GM18951 (cell line): ENCODE measurements around the gene RUSC2.

Source experiments
- POLR2A ChIP-seq: IDR thresholded peaks from 4 replicates; pipeline ENCODE4 v1.6.1; 2011; ENCODE audit warnings: mild to moderate bottlenecking; ENCODE audit not compliant: insufficient read length, insufficient read depth; ENCODE audit errors: extremely low read depth
- in situ Hi-C: fragments of 300-500 bp; cut with MboI; formaldehyde crosslinking; loops from one replicate; pipeline ENCODE4 v1.12.0; 2022; ENCODE audit warnings: low sequenced_read_pairs, mixed read lengths, inconsistent platforms; ENCODE audit not compliant: unreplicated experiment

Gene RUSC2

GRCh38 chr9:35500130-35500748, 10.3 kb downstream of the RUSC2 start:
- TF ChIP-seq POLR2A = no peak
- in situ Hi-C loops = no loop called here

GRCh38 chr9:35501946-35502345, 12.0 kb downstream of the RUSC2 start:
- TF ChIP-seq POLR2A = no peak
- in situ Hi-C loops = no loop called here

DNA sequence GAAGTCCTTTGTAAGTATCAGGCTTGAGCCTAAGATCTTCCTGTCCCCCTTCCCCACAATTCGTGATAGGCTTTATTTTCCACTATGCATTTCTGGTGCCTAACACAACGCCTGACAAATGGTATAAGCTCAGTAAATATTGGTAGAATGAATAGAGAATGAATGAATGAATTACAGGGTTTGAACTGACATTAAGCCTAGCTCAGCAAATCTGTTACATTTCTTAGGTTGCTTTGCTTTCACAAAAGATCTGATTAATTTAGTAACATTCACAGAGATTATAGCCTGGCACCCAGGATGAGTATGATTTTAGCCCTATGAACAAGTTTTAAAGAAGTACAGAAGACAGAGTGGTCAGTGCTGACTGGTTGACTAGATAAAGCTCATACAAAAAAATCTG, 16.4 kb downstream of the RUSC2 start:
- in situ Hi-C loops = no loop called here

DNA sequence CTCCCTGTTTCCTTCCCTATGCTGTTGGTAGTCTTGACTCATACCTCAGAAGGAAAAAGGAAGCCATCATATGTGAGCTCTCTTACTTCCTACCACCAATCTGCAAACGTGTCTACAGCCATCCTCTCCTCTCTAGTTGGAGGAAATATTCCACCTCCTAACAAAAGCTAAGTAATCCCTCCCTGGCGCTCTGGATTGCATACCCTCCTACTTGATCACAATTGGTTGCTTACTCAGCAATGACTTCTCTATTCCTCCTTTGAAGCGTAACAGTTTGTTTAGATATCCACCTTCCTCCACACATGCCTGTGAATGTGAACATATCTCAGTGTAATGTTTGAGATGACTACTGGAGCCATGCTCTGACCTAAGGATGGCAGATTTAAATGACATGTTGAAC, 18.2 kb downstream of the RUSC2 start:
- TF ChIP-seq POLR2A = no peak
- in situ Hi-C loops = no loop called here

More for the DNA sequence above, 16.4 kb downstream of the RUSC2 start:
- TF ChIP-seq POLR2A = no peak

GRCh38 chr9:35510383-35510753, 20.5 kb downstream of the RUSC2 start:
- no peak for TF ChIP-seq POLR2A
- in situ Hi-C loops = no loop called here

DNA sequence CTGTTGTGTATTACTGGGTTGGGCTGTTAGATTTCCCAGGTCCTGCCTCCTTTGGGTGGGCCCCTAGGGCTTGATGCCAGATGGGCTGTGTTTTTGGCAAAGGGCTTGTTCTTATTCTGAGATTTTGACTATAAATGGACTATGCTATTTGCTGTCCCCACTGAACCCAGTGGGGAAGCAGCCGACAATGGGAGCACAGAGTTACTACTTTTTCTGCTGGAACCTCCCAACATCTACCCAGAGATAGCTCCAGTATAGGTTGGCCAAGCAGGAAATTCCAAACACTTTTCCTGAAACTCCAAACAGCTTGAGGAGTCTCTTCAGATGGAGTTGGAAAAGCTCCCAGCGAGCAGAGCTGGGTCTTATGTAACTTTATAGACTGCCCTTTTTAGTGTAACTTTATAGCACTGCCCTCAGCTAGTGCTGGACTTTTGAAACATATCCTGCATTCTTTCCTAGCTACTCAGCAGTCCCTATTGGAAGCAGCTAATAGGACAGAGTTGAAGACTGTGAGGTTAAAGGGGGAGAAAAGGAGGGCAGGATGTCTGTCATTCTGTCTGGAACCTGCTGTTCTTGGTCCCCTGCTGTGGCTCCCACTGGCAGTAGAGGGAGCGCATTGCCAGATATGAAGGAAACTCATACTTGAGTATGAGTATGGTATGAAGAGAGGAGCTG, 21.0 kb downstream of the RUSC2 start:
- in situ Hi-C loops = no loop called here

DNA sequence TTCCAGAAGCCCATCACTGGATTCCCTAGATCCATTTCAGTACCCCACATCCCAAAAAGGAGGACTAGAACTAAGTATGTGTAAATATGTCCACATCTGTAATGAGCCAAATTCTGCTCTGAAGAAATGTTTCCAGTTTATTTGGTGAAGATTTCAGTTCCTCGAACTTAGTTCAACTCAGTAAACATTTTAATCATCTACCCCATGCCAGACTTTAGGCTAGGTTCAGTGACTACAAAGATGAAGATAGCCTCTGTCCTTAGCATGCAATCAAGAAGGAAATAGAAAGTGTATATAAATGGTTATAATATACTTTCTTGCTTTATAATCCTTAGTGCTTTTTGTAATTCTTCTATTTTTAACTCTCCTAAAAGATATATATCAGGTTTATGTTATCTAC, 21.5 kb downstream of the RUSC2 start:
- no peak for TF ChIP-seq POLR2A
- in situ Hi-C loops = no loop called here

More for the DNA sequence above, 21.0 kb downstream of the RUSC2 start:
- no peak for TF ChIP-seq POLR2A

GRCh38 chr9:35515766-35516165, 25.9 kb downstream of the RUSC2 start:
- in situ Hi-C loops = no loop called here
- no peak for TF ChIP-seq POLR2A

DNA sequence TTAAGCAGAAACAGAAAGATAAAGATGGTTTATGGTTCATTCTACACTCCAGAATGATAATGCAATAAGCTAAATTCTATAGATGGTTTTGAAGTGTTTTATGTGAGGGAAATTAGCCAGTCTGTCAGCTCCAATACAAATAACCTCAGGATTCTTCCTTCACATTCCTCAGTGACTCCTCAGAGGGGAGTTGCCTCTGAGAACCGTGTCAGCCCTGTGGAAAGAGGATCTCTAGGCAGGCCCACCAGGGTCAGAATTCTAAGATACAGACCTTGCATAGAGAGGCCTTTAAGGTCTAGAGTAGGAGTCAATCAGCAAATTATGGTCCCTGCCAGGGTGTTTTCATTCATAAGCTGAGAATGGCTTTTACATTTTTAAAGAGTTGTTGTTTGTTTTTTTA, 26.6 kb downstream of the RUSC2 start:
- in situ Hi-C loops = no loop called here
- no peak for TF ChIP-seq POLR2A

- in situ Hi-C loops = no loop called here
- no peak for TF ChIP-seq POLR2A
Measured at GRCh38 chr9:35517131-35517530, 27.2 kb downstream of the RUSC2 start.

DNA sequence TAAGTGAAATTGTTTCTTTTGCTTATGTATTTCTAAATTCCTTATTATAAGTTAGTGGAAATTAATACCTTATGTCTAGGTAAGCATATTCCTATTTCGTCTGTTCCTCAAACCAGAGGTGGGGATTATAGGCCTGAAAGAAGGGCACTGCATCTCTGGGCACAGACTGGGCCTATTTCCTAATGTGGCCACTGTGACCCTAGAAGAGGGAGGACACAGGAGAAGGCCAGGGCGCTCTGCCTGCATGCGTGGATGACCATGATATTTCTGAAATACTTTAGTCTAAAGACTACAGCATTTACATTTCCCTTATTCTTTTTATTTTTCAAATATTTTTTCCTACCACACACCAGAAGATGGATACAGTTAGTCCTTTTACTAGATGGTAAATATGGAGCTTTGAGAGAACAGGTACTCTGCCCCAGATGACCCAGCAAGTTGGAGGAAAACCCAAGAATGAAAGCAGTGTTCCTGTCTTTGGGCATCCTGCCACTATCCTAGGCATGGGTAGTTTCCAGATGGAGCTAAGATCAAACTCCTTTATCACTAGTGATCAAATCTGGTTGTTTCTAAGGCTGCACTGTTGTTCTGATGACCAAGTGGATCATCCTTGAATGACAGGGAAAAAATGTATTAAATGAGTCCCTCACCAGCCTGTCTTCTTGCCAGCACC, 27.8 kb downstream of the RUSC2 start:
- TF ChIP-seq POLR2A = no peak
- in situ Hi-C loops = no loop called here

DNA sequence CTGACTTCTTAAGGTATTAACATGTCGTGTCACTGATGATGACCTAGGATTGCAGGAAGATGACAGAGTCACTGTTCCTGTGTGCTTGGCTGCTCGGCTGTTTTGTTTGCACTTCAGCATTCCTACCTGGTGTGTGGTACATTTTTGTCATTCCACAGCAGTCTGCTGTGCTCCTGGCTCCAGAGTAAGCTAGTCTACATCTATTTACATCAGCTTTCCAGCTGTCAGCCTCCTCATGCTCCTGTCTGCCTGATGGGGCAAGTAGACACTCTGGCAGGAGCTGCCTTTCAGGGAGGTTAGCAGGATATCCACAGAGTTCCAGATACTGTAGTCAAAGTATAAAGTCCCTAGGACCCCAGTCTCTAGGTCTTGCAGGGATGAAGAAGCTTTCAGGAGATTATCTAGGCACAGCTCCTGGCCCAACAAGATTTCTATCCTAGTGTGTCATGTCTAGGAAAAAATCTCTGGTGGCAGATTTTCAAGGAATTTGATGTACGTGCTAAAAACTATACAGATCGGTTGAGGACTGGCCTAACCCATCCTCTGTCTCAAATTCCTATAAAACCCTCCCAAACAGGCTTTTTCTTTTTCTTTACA, 28.4 kb downstream of the RUSC2 start:
- TF ChIP-seq POLR2A = no peak
- in situ Hi-C loops = no loop called here

GRCh38 chr9:35518981-35519679, 29.2 kb downstream of the RUSC2 start:
- no peak for TF ChIP-seq POLR2A
- in situ Hi-C loops = no loop called here
